ENCODE results near the gene TMEM184A. TPM values are rescaled to one million over a fixed set of nuclear protein-coding genes. Genes with fewer than 3 reads are reported as not detected.

The TMEM184A gene
- total RNA-seq, 1 donor from 2014 or later = 8.6 TPM

- H3K4me3 Mint-ChIP-seq (ENCODE audit: low read depth) = no peak overlapping the region
- no peak for TF ChIP-seq CTCF (IDR thresholded peaks at IDR 0.05; ENCODE audit: unreplicated experiment)
- peaks cover 7% of the 10 kb centered on the region for H3K4me1 Mint-ChIP-seq (ENCODE audit: low read depth)
- H3K36me3 Mint-ChIP-seq (ENCODE audit: insufficient read depth) = no peaks in the 10 kb centered on the region
- DNase-seq (ENCODE audit: low spot score, unreplicated experiment) = no peak
- no peak overlapping the region for H3K27ac Mint-ChIP-seq
- H3K27me3 Mint-ChIP-seq = no peaks in the 10 kb centered on the region
- no peaks in the 10 kb centered on the region for H3K9me3 Mint-ChIP-seq (ENCODE audit: low read depth)
Observed at GRCh38 chr7:1559626-1560590, 3.9 kb upstream of the TMEM184A start.

- Mint-ChIP-seq H3K4me1 (ENCODE audit: low read depth) (peaks cover 7% of the 10 kb centered on the region), H3K4me3 (ENCODE audit: low read depth) (no peak overlapping the region), H3K27me3 (no peaks in the 10 kb centered on the region), H3K36me3 (ENCODE audit: insufficient read depth) (no peaks in the 10 kb centered on the region), H3K27ac (no peak overlapping the region), H3K9me3 (ENCODE audit: low read depth) (no peaks in the 10 kb centered on the region)
- DNase-seq (ENCODE audit: low spot score, unreplicated experiment) = no peak
- TF ChIP-seq CTCF (IDR thresholded peaks at IDR 0.05; ENCODE audit: unreplicated experiment) = no peak
Observed at GRCh38 chr7:1558841-1559625, 3.0 kb upstream of the TMEM184A start.

DNA sequence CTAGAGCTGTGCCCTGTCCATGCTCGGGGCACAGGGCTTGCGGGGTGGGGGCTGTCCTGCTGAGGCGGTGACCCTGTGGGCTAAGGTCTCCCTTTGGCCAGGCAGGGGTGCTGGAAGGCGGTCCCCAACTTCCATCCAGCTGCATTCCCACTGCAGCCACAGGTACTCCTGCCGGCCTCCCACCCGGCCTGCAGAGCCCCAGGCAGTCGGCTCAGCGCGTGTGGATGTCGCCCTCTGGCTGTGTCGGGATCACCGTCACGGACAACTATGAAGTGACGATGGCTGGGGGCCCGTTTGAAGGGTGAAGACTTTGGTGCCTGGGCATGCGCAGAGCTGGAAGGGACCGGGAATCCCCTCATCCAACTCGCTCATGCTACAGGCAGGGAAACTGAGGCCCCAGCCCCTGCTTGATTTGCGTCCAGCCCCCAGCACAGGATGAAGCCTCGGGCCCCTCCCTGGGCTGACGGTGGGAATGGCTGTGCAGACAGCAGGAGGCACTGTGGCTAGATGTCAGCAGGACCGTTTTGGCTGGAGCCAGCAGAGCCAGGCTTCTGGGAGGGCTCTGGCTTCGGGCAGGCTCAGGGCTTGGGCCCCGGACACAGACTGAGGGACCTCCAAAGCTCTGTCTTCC lies 2.3 kb upstream of the TMEM184A start:
- no peak overlapping the region for H3K27ac Mint-ChIP-seq

DNA sequence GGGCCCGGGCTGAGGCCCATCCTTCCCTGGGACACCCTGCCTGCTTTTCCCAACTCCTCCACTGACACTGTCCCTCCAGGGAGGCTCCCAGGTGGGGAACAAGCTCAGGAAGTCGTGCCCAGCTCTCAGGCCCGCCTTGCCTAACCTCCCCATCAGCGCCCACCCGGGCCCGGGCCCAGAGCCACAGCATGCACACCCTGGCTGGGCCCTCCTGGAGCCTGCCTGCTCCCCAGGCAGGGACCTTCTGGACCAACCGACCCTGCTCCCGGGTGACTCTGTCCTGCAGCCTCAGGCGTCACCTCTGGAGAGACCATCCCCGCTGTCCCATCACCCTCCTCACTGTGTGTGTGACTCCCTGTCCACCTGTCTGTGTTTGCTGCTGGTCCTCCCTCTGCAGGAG lies 1.8 kb upstream of the TMEM184A start:
- Mint-ChIP-seq H3K4me3 (ENCODE audit: low read depth) (no peak overlapping the region), H3K27ac (no peak overlapping the region), H3K27me3 (no peaks in the 10 kb centered on the region), H3K9me3 (ENCODE audit: low read depth) (no peaks in the 10 kb centered on the region), H3K36me3 (ENCODE audit: insufficient read depth) (no peaks in the 10 kb centered on the region), H3K4me1 (ENCODE audit: low read depth) (peaks cover 7% of the 10 kb centered on the region)
- no peak for DNase-seq (ENCODE audit: low spot score, unreplicated experiment)
- TF ChIP-seq CTCF (IDR thresholded peaks at IDR 0.05; ENCODE audit: unreplicated experiment) = no peak

More for the DNA sequence above, 2.3 kb upstream of the TMEM184A start:
- Mint-ChIP-seq H3K36me3 (ENCODE audit: insufficient read depth) (no peaks in the 10 kb centered on the region), H3K27me3 (no peaks in the 10 kb centered on the region), H3K4me1 (ENCODE audit: low read depth) (peaks cover 7% of the 10 kb centered on the region), H3K9me3 (ENCODE audit: low read depth) (no peaks in the 10 kb centered on the region), H3K4me3 (ENCODE audit: low read depth) (no peak overlapping the region)
- TF ChIP-seq CTCF (IDR thresholded peaks at IDR 0.05; ENCODE audit: unreplicated experiment) = peak; percentile 28
- DNase-seq (ENCODE audit: low spot score, unreplicated experiment) = no peak

DNA sequence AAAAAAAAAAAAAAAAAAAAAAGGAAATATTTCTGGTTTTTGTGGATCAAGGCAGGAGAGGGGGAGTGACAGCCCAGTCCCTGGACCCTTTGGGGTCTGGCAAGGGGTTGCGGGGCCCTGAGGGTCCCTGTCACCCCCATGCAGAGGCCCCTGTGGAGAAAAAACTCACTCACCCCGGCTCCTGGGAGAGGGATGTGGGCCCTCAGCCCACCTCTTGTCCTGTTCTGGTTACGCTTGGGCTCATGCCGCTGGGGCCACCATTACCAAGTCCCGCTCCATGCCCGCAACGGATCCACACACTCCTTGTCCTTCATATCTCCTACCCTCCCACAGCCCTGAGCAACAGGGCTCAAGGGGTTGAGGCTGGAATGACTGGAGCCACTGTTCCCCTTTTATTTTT lies 1.0 kb upstream of the TMEM184A start:
- Mint-ChIP-seq H3K9me3 (ENCODE audit: low read depth) (no peaks in the 10 kb centered on the region), H3K36me3 (ENCODE audit: insufficient read depth) (no peaks in the 10 kb centered on the region), H3K27me3 (no peaks in the 10 kb centered on the region), H3K4me1 (ENCODE audit: low read depth) (peaks cover 7% of the 10 kb centered on the region), H3K4me3 (ENCODE audit: low read depth) (no peak overlapping the region), H3K27ac (no peak overlapping the region)
- TF ChIP-seq CTCF (IDR thresholded peaks at IDR 0.05; ENCODE audit: unreplicated experiment) = no peak
- DNase-seq (ENCODE audit: low spot score, unreplicated experiment) = no peak
